OCI-LY1 (cell line): ENCODE data around the gene MXRA8.

ENCODE experiments used
- H2AFZ ChIP-seq: fragments of 200-600 bp; sonication (generic), shearing (Covaris generic); 2 replicates; pipeline ENCODE4 v1.6.0; 2014; ENCODE audit warnings: antibody characterized with exemption, mild to moderate bottlenecking, low read length
- H3F3A ChIP-seq: fragments of 200-600 bp; sonication (generic), shearing (Covaris generic); 2 replicates; pipeline ENCODE4 v1.6.0; 2014; ENCODE audit warnings: mild to moderate bottlenecking, antibody characterized with exemption, low read length, moderate library complexity; ENCODE audit not compliant: insufficient read depth
- H3K27ac ChIP-seq: fragments of 200-600 bp; sonication (generic); 2 replicates; pipeline ENCODE4 v1.5.1; 2014; ENCODE audit warnings: low read length, mixed run types, mild to moderate bottlenecking, low read depth; ENCODE audit not compliant: poor library complexity, severe bottlenecking
- H3K27me3 ChIP-seq: fragments of 200-600 bp; sonication (generic); 2 replicates; pipeline ENCODE4 v1.6.0; 2014; ENCODE audit warnings: antibody characterized with exemption, mild to moderate bottlenecking, low read length, moderate library complexity; ENCODE audit not compliant: insufficient read depth
- H3K36me3 ChIP-seq: fragments of 200-600 bp; sonication (generic); 2 replicates; pipeline ENCODE4 v1.6.1; 2014; ENCODE audit warnings: mild to moderate bottlenecking, antibody characterized with exemption, low read length, moderate library complexity, mixed read lengths; ENCODE audit not compliant: insufficient read depth
- H3K4me1 ChIP-seq: fragments of 200-600 bp; sonication (generic); 2 replicates; pipeline ENCODE4 v1.5.1; 2014; ENCODE audit warnings: mild to moderate bottlenecking, low read length, moderate library complexity; ENCODE audit not compliant: insufficient read depth, severe bottlenecking
- H3K4me2 ChIP-seq: fragments of 200-600 bp; sonication (generic), shearing (Covaris generic); 2 replicates; pipeline ENCODE4 v1.6.1; 2014; ENCODE audit warnings: low read length
- H3K4me3 ChIP-seq: fragments of 200-600 bp; sonication (generic); 2 replicates; pipeline ENCODE4 v1.5.1; 2014; ENCODE audit warnings: low read length, low read depth, mild to moderate bottlenecking, mixed read lengths; ENCODE audit not compliant: poor library complexity, severe bottlenecking
- H3K79me2 ChIP-seq: fragments of 200-600 bp; shearing (Covaris generic); 2 replicates; pipeline ENCODE4 v1.6.1; 2016; ENCODE audit warnings: mixed run types, low read length, mixed read lengths; ENCODE audit not compliant: insufficient read depth
- H3K9ac ChIP-seq: fragments of 200-600 bp; sonication (generic), shearing (Covaris generic); 2 replicates; pipeline ENCODE4 v1.6.1; 2014; ENCODE audit warnings: mild to moderate bottlenecking, low read length, mixed read lengths
- H3K9me2 ChIP-seq: fragments of 200-600 bp; sonication (generic), shearing (Covaris generic); 2 replicates; pipeline ENCODE4 v1.6.1; 2014; ENCODE audit warnings: low read depth, mild to moderate bottlenecking, low read length, mixed read lengths
- H3K9me3 ChIP-seq: fragments of 200-600 bp; shearing (Covaris generic); 2 replicates; pipeline ENCODE4 v1.6.1; 2014; ENCODE audit warnings: low read length, mixed read lengths
- H4K20me1 ChIP-seq: fragments of 200-600 bp; sonication (generic), shearing (Covaris generic); 2 replicates; pipeline ENCODE4 v1.6.0; 2016; ENCODE audit warnings: mild to moderate bottlenecking, low read length; ENCODE audit not compliant: insufficient read depth
- CTCF ChIP-seq: fragments of 200-600 bp; sonication (generic), shearing (Covaris generic); IDR thresholded peaks from 2 replicates; pipeline ENCODE4 v1.5.1; 2017; ENCODE audit warnings: mild to moderate bottlenecking, antibody characterized with exemption, low read length, moderate library complexity, mixed read lengths
- EZH2 ChIP-seq: fragments of 200-600 bp; sonication (generic), shearing (Covaris generic); IDR thresholded peaks from 2 replicates; pipeline ENCODE4 v1.8.0; 2017; ENCODE audit warnings: borderline replicate concordance, mixed run types, mild to moderate bottlenecking, antibody characterized with exemption, low read length, moderate library complexity, mixed read lengths

Gene MXRA8

DNA sequence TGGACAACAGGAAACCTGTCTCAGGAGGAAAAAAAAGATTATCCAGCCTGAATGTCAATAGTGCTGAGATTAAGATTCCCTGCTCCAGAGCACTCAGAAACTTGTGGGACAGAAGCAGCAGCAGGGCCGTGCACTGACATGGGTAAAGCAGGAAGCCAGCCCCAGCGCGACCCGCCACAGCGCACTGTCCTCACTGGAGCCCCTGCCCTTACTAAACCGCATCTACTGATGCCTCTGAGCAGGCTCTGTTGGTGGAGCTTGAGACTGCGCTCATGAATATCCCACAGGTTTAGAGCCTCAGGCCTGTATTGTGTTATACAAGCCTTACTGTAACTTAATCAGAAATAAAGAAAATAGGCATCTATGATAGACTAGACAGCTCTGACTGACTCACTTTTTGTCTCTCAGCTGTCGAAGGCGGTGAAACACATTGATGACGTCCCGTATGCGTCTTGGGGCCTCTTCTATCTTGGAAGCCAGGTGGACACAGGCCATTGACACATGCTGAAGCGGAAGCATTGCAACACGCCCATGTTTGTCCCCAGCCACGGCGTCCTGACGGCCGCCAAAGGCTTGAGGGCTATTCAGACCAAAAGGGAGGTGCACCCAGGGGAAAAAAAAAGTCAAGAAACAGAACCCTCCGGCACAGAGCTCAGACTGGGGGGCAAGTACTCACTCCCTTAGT, 39.6 kb upstream of the MXRA8 start:
- H3K36me3 ChIP-seq: peaks cover 82% of the 10 kb centered on the region
- no peaks in the 10 kb centered on the region for H3K9me3 ChIP-seq
- TF ChIP-seq CTCF: no peak
- no peak for TF ChIP-seq EZH2
- H4K20me1 ChIP-seq: no peaks in the 10 kb centered on the region
- peak overlapping the region; percentile 93 for H3K9ac ChIP-seq
- peaks cover 24% of the 10 kb centered on the region for H3K79me2 ChIP-seq
- no peaks in the 10 kb centered on the region for H3K27me3 ChIP-seq
- peak overlapping the region; percentile 94 for H3K4me2 ChIP-seq
- H3K9me2 ChIP-seq: no peaks in the 10 kb centered on the region
- H2AFZ ChIP-seq: no peak overlapping the region
- peaks cover 33% of the 10 kb centered on the region for H3K4me1 ChIP-seq
- peak overlapping the region; percentile 98 for H3K4me3 ChIP-seq
- H3F3A ChIP-seq: no peaks in the 10 kb centered on the region
- H3K27ac ChIP-seq: no peak overlapping the region

DNA sequence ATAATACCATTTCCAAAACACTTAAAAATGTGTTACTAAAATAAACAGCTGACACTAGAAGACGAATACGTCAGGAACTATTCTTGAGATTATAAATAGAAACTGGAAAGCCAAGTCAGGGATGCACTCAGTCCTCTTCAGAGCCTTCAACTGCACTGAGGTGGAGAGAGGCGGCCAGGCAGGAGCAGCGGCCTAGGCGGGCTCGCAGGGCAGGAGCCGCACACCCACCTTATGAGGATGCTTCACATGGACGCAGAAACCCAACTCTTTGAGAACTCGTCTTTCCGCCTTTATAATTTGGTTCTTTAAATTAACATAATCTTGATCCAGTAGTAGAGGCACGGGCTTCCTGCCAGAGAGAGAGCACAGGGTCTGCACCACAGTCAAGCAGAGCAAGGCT, 36.8 kb upstream of the MXRA8 start:
- peaks cover 16% of the 10 kb centered on the region for H3K4me1 ChIP-seq
- peaks cover 22% of the 10 kb centered on the region for H3K79me2 ChIP-seq
- H3K36me3 ChIP-seq: peaks cover 82% of the 10 kb centered on the region

GRCh38 chr1:1394116-1394515, 35.8 kb upstream of the MXRA8 start:
- Histone ChIP-seq H3F3A (no peaks in the 10 kb centered on the region), H3K4me3 (no peak overlapping the region), H3K9ac (no peak overlapping the region), H3K27ac (no peak overlapping the region), H3K9me3 (no peaks in the 10 kb centered on the region), H3K79me2 (peaks cover 17% of the 10 kb centered on the region), H3K4me2 (no peak overlapping the region), H4K20me1 (no peaks in the 10 kb centered on the region), H3K4me1 (peaks cover 14% of the 10 kb centered on the region), H3K36me3 (peaks cover 88% of the 10 kb centered on the region), H3K27me3 (no peaks in the 10 kb centered on the region), H3K9me2 (no peaks in the 10 kb centered on the region), H2AFZ (no peak overlapping the region)
- no peak for TF ChIP-seq CTCF
- TF ChIP-seq EZH2: no peak

More for the DNA sequence above, 36.8 kb upstream of the MXRA8 start:
- Histone ChIP-seq H3K4me3 (no peak overlapping the region), H3K27me3 (no peaks in the 10 kb centered on the region), H3K9me3 (no peaks in the 10 kb centered on the region), H4K20me1 (no peaks in the 10 kb centered on the region), H3F3A (no peaks in the 10 kb centered on the region), H2AFZ (no peak overlapping the region), H3K27ac (no peak overlapping the region), H3K9ac (no peak overlapping the region), H3K9me2 (no peaks in the 10 kb centered on the region), H3K4me2 (no peak overlapping the region)
- TF ChIP-seq CTCF (no peak), EZH2 (no peak)
